Colonic mucosa (tissue), 4 donors: Measurements from ENCODE around the gene RNF222. TPM values are rescaled to one million over a fixed set of nuclear protein-coding genes. Genes with fewer than 3 reads are reported as not detected.

Experiments
- DNase-seq: peaks from one replicate; pipeline ENCODE4 v3.0.0-alpha.2; 2020
- H3K27ac ChIP-seq: fragments of 200-600 bp; one replicate; pipeline ENCODE4 v1.8.0; 2021
- H3K27me3 ChIP-seq: fragments of 200-600 bp; one replicate; pipeline ENCODE4 v1.8.0; 2021
- H3K36me3 ChIP-seq: fragments of 200-600 bp; one replicate; pipeline ENCODE4 v1.8.0; 2021
- H3K4me1 ChIP-seq: fragments of 200-600 bp; one replicate; pipeline ENCODE4 v1.8.0; 2021; ENCODE audit warnings: mild to moderate bottlenecking
- H3K4me3 ChIP-seq: fragments of 200-600 bp; one replicate; pipeline ENCODE4 v1.8.0; 2021
- H3K9ac ChIP-seq, 2 donors: one replicate each; pipeline ENCODE4 v1.7.0; 2013; ENCODE audit warnings: control low read depth in 2 of 2, low read depth in 2 of 2, low read length in 2 of 2
- H3K9me3 ChIP-seq: fragments of 200-600 bp; one replicate; pipeline ENCODE4 v1.8.0; 2021
- CTCF ChIP-seq: fragments of 200-600 bp; IDR thresholded peaks from one replicate; pipeline ENCODE4 v1.8.0; 2022; ENCODE audit warnings: antibody characterized with exemption, mild to moderate bottlenecking
- intact Hi-C: fragments of 100-400 bp; cut with DNase I; formaldehyde crosslinking; loops from one replicate; pipeline ENCODE4 v1.14.1; 2022
- total RNA-seq, 2 donors: library from RNA; stranded (reverse); fragmentation: NEBNext Ultra II Directional in 1 of 2; extraction: Animal tissue kit (Norgen Biotek cat#: 25700) in 1 of 2; gene quantifications; one replicate each; pipeline ENCODE4 v1.2.1, GENCODE V29; 2021
- donor health status: healthy.
- donor health status: DM: no; HTN: no; CAD: no.
- donor health status: DM: no; HTN: no; CAD: no.

Gene RNF222
- total RNA-seq, 2 donors from 2014 or later = not detected

- DNase-seq = no peak
- Histone ChIP-seq H3K4me3 (no peak overlapping the region), H3K9ac (no peak overlapping the region), H3K27ac (no peak overlapping the region), H3K36me3 (no peaks in the 10 kb centered on the region), H3K9me3 (no peaks in the 10 kb centered on the region), H3K27me3 (no peaks in the 10 kb centered on the region), H3K4me1 (no peaks in the 10 kb centered on the region)
- intact Hi-C loops = no loop called here
- TF ChIP-seq CTCF = no peak
Measured at GRCh38 chr17:8439681-8440080, 42.1 kb upstream of the RNF222 start.

DNA sequence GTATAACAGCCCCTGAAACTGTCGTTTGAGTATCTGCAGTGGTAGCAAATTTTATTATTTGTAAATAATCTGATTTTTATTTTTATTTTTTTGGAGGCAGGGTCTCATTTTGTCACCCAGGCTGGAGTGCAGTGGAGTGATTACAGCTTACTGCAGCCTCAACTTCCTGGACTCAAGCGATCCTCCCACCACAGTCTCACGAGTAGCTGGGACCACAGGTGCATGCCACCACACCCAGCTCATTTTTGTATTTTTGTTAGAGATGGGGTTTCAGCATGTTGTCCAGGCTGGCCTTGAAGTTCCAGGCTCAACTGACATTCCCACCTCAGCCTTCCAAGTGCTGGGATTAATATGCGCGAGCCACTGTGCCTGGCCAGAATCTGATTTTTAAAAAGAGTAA, 40.8 kb upstream of the RNF222 start:
- DNase-seq = no peak
- no peak for TF ChIP-seq CTCF
- H3K4me1 ChIP-seq = no peaks in the 10 kb centered on the region
- no peak overlapping the region for H3K4me3 ChIP-seq
- intact Hi-C loops = no loop called here
- H3K9me3 ChIP-seq = no peaks in the 10 kb centered on the region
- H3K27me3 ChIP-seq = no peaks in the 10 kb centered on the region
- H3K27ac ChIP-seq = no peak overlapping the region
- H3K36me3 ChIP-seq = no peaks in the 10 kb centered on the region
- no peak overlapping the region for H3K9ac ChIP-seq

GRCh38 chr17:8436844-8437171, 39.2 kb upstream of the RNF222 start:
- no peaks in the 10 kb centered on the region for H3K4me1 ChIP-seq
- no peaks in the 10 kb centered on the region for H3K27me3 ChIP-seq
- no peak for DNase-seq
- peak overlapping the region; percentile 92 to 97 for H3K9ac ChIP-seq
- H3K9me3 ChIP-seq = no peaks in the 10 kb centered on the region
- TF ChIP-seq CTCF = no peak
- intact Hi-C loops = no loop called here
- H3K4me3 ChIP-seq = peak overlapping the region; percentile 65
- no peaks in the 10 kb centered on the region for H3K36me3 ChIP-seq
- H3K27ac ChIP-seq = peak overlapping the region; percentile 94

DNA sequence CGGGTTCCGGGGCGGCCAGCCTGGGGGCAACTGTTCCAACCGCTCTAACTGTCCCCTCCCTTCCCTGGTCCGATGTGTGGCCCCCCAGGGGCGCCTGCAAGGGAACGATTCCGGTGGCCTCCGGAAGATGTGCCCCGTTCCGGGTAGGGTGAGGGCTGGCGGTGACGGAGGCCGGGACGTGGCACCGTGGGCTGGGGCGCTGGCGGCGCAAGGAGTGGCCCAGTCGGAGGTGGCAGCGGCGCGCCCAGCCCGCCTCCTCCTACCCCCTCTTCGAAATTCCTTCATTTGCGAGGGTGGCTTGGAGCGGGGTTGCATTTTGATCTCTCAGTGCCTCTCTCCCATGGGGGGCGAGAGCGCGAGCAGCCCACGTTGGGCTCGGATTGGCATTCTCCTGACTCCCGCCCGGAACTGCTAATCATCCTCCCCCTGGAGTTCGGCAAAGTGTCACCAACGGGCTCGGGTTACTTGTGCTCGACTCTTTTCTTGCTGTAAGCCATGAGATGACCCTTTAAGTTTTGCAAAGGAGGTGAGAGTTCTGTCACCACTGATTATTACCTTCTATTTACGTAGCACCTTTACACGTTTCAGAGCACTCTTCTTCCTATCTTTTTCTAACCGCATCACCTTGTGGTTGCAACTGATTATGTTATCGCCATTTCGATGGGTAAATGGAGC, 38.7 kb upstream of the RNF222 start:
- Histone ChIP-seq H3K4me3 (peak overlapping the region; percentile 65), H3K36me3 (no peaks in the 10 kb centered on the region), H3K27me3 (no peaks in the 10 kb centered on the region), H3K9ac (peak overlapping the region; percentile 92 to 97), H3K27ac (peak overlapping the region; percentile 94), H3K4me1 (no peaks in the 10 kb centered on the region), H3K9me3 (no peaks in the 10 kb centered on the region)
- DNase-seq = peak; percentile 65
- no peak for TF ChIP-seq CTCF
- intact Hi-C loops = no loop called here

DNA sequence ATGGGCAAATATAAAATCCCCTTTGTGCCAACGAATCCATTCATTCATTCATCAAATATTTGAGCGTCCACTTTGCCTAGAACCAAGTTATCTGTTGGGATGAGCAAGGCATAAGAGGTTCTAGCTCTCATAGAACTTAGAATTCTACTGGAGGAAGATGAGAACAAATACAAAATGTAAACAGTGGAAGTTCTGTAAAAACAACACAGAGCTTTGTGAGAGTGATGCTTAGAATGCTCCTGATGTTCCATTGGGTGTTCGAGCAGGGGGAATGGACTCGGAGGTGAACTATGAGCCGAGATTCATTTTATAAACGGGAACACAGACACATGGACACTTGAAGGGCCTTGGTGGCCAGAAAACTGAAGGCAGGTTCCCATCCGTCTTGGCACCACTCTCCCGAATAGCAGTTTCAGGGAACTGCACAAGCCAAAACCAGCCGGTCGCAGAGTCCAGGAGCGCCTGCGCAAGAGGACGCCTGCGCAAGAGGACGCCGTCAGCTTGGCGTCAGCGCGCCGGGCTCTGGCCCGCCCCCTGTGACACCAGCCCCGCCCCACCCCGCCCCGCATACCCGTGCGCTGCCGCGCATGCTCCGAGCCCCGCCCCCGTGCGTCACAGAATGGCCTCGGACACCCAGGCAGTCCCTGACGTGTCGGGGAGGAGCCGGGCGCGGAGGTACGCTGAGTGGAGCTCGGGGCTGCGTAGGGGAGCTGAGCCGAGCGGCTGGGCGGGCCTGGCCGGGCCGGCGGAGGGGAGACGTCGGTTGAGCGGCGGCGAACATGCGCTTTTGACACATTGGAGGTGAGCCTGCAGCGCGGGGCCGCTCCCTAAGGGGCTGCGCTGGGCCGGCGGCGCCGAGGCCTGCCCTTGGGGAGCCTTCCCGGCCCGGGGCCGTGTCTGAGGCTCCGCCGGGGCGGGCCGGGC, 37.9 kb upstream of the RNF222 start, which contains the start of gene NDEL1:
TSS of gene NDEL1 (plus strand) at position 640 of the 924 bp plus-strand sequence. CDS start 8,388 bp downstream, outside the sequence.
- no peaks in the 10 kb centered on the region for H3K4me1 ChIP-seq
- H3K9me3 ChIP-seq = no peaks in the 10 kb centered on the region
- intact Hi-C loops = no loop called here
- peak; percentile 99 for DNase-seq
- peak within 1 kb of the TSS; percentile 65 for H3K4me3 ChIP-seq
- peak within 1 kb of the TSS; percentile 94 for H3K27ac ChIP-seq
- TF ChIP-seq CTCF = no peak
- H3K27me3 ChIP-seq = no peaks in the 10 kb centered on the region
- H3K36me3 ChIP-seq = no peaks in the 10 kb centered on the region
- H3K9ac ChIP-seq = peak within 1 kb of the TSS; percentile 92 to 97
